Suprapubic skin (tissue), 4 donors: Measurements from ENCODE around the gene TMEM200B. TPM values are rescaled to one million over a fixed set of nuclear protein-coding genes. Genes with fewer than 3 reads are reported as not detected.
"Not testable (repeated sequence)": the region's sequence is repeated elsewhere in the genome, so short reads cannot be mapped to it uniquely, and the experiment has no call there.

ENCODE experiments used
- DNase-seq, 2 donors: peaks; one replicate each; pipeline ENCODE4 v3.0.0-alpha.2; 2019; ENCODE audit warnings: low spot score in 2 of 2
- H3K27ac ChIP-seq: fragments of 200-600 bp; sonication (generic); one replicate; pipeline ENCODE4 v1.5.1; 2019
- H3K27me3 ChIP-seq: fragments of 200-600 bp; sonication (generic); one replicate; pipeline ENCODE4 v1.5.1; 2019
- H3K36me3 ChIP-seq: fragments of 200-600 bp; sonication (generic); one replicate; pipeline ENCODE4 v1.5.1; 2019
- H3K4me1 ChIP-seq: fragments of 200-600 bp; sonication (generic); one replicate; pipeline ENCODE4 v1.5.1; 2019
- H3K4me3 ChIP-seq: fragments of 200-600 bp; sonication (generic); one replicate; pipeline ENCODE4 v1.5.1; 2019; ENCODE audit warnings: mild to moderate bottlenecking
- H3K9me3 ChIP-seq: fragments of 200-600 bp; sonication (generic); one replicate; pipeline ENCODE4 v1.5.1; 2019
- CTCF ChIP-seq, 2 donors: fragments of 200-600 bp in 1 of 2; fragments of 450-650 bp in 1 of 2; sonication (generic) in 1 of 2; IDR thresholded peaks; one replicate each; pipeline ENCODE4 v1.5.1; 2016 to 2019; ENCODE audit warnings: antibody characterized with exemption in 2 of 2, mild to moderate bottlenecking in 1 of 2, moderate library complexity in 1 of 2
- EP300 ChIP-seq: sonication (generic); formaldehyde crosslinking; IDR thresholded peaks from one replicate; pipeline ENCODE4 v1.6.1; 2017; ENCODE audit warnings: antibody characterized with exemption
- POLR2A ChIP-seq, 2 donors: fragments of 450-650 bp; IDR thresholded peaks; one replicate each; pipeline ENCODE4 v1.6.1; 2017; ENCODE audit warnings: antibody characterized with exemption in 2 of 2, mild to moderate bottlenecking in 2 of 2, moderate library complexity in 2 of 2
- POLR2AphosphoS5 ChIP-seq, 3 donors: sonication (generic); formaldehyde crosslinking; IDR thresholded peaks; one replicate each; pipeline ENCODE4 v1.6.1; 2017; ENCODE audit warnings: antibody characterized with exemption in 3 of 3
- WGBS: methylation state at CpG from one replicate; pipeline ENCODE4 v1.1.5; 2018; 5-methylcytosine and 5-hydroxymethylcytosine counted together
- total RNA-seq, 4 donors: library from RNA; depleted of rRNA; stranded (reverse); fragments of >200 nt; gene quantifications; one replicate each; pipeline ENCODE4 v1.1.0, GENCODE V29; 2016

Gene TMEM200B
- total RNA-seq, 4 donors from 2014 or later = 2.5 to 5.7 (median 3.8) TPM

- Histone ChIP-seq H3K27me3 (no peaks in the 10 kb centered on the region), H3K27ac (no peak overlapping the region), H3K4me3 (no peak overlapping the region), H3K4me1 (no peaks in the 10 kb centered on the region), H3K9me3 (no peaks in the 10 kb centered on the region), H3K36me3 (peaks cover 20% of the 10 kb centered on the region)
- no peak for TF ChIP-seq EP300
- TF ChIP-seq POLR2AphosphoS5 (IDR thresholded peaks at IDR 0.05) = no peak
- TF ChIP-seq POLR2A (IDR thresholded peaks at IDR 0.05) = no peak
- TF ChIP-seq CTCF (IDR thresholded peaks at IDR 0.05) = no peak
- 87% methylated on average over 1 of the region's 1 CpG for WGBS
- DNase-seq = no peak
Measured at GRCh38 chr1:29114654-29115053, 9.0 kb downstream of the TMEM200B start.

DNA sequence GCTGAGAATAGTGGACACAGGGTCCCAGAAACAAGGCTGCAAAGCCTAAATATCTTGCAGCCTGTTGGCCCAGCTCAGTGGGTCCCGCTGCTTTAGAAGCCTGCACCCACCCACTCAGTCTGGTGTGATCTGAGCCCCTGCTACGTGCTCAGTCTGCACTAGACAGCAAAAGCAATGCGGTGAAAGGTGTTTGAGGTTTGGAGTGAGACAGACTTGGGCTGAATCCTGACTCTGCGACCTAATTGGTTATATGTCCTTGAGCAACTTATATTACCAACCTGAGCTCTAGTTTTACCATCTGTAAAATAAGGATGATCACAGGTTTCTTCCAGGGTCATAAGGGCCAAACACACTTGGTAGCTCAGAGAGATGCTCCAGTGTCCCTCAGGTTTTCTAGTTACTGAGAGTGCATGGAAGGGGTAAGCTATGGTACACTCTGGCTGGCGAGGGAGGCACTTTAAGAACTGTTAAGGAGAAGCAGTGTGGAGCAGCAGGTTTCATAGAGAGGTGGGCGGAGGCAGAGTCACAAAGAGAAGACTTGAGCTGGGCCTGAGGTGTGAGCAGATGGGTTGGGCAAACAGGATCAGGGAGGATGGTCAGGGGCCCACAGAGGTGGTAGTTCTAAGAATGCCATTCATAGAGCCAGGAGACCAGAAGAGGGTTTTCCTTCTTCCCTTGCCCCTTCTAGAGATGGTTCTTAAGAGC, 10.1 kb downstream of the TMEM200B start:
- Histone ChIP-seq H3K4me3 (no peak overlapping the region), H3K27ac (no peak overlapping the region), H3K9me3 (no peaks in the 10 kb centered on the region), H3K4me1 (no peaks in the 10 kb centered on the region), H3K36me3 (peaks cover 27% of the 10 kb centered on the region), H3K27me3 (no peaks in the 10 kb centered on the region)
- DNase-seq = no peak
- WGBS = 79% methylated on average over 6 of the region's 6 CpGs
- no peak for TF ChIP-seq EP300
- no peak for TF ChIP-seq POLR2AphosphoS5 (IDR thresholded peaks at IDR 0.05)

- no peaks in the 10 kb centered on the region for H3K4me1 ChIP-seq
- whole genome bisulfite sequencing = 87% methylated on average over 7 of the region's 7 CpGs
- no peaks in the 10 kb centered on the region for H3K27me3 ChIP-seq
- TF ChIP-seq POLR2AphosphoS5 (IDR thresholded peaks at IDR 0.05) = no peak
- TF ChIP-seq CTCF (IDR thresholded peaks at IDR 0.05) = no peak
- TF ChIP-seq POLR2A (IDR thresholded peaks at IDR 0.05) = no peak
- no peak for TF ChIP-seq EP300
- no peak overlapping the region for H3K4me3 ChIP-seq
- H3K27ac ChIP-seq = no peak overlapping the region
- peaks cover 27% of the 10 kb centered on the region for H3K36me3 ChIP-seq
- H3K9me3 ChIP-seq = no peaks in the 10 kb centered on the region
- DNase-seq = no peak
Measured at GRCh38 chr1:29112705-29113412, 10.8 kb downstream of the TMEM200B start.

DNA sequence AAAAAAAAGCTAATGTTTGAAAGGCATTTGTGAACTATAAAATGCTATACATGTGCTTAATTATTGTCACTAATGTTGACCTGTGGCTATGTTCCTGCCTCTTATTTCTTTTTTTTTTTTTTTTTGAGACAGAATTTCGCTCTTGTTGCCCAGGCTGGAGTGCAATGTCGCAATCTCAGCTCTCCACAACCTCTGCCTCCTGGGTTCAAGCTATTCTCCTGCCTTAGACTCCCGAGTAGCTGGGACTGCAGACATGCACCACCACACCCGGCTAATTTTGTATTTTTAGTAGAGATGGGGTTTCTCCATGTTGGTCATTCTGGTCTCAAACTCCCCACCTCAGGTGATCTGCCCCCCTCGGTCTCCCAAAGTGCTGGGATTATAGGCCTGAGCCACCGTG, 15.7 kb downstream of the TMEM200B start:
- not testable (repeated sequence) for H3K4me1 ChIP-seq, H3K27me3 ChIP-seq, H3K27ac ChIP-seq, H3K4me3 ChIP-seq, H3K9me3 ChIP-seq, DNase-seq
- WGBS = 93% methylated on average over 6 of the region's 6 CpGs
- H3K36me3 ChIP-seq = peaks cover 14% of the 10 kb centered on the region

DNA sequence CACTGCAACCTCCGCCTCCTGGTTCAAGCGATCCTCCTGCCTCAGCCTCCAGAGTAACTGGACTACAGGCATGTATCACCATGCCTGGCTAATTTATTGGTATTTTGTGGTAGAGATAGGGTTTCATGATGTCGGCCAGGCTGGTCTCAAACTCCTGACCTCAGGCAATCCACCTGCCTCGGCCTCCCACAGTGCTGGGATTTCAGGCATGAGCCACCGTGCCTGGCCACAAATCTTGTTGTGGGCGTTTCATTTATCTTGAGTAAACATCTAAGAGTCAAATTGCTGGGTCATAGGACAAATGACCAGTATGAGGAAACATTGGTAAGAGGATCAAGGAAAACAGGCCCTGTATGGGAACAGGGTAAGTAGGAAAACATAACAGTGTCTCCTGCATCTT, 17.9 kb downstream of the TMEM200B start:
- no peaks in the 10 kb centered on the region for H3K27me3 ChIP-seq
- no peak for DNase-seq
- TF ChIP-seq EP300 (no peak), POLR2A (IDR thresholded peaks at IDR 0.05) (no peak), POLR2AphosphoS5 (IDR thresholded peaks at IDR 0.05) (no peak), CTCF (IDR thresholded peaks at IDR 0.05) (no peak)
- 82% methylated on average over 6 of the region's 6 CpGs for WGBS
- no peaks in the 10 kb centered on the region for H3K9me3 ChIP-seq
- H3K4me1 ChIP-seq = no peaks in the 10 kb centered on the region
- peaks cover 14% of the 10 kb centered on the region for H3K36me3 ChIP-seq
- H3K4me3 ChIP-seq = no peak overlapping the region
- H3K27ac ChIP-seq = no peak overlapping the region

- no peaks in the 10 kb centered on the region for H3K4me1 ChIP-seq
- TF ChIP-seq CTCF (IDR thresholded peaks at IDR 0.05) (no peak), EP300 (no peak), POLR2AphosphoS5 (IDR thresholded peaks at IDR 0.05) (no peak)
- H3K4me3 ChIP-seq = no peak overlapping the region
- H3K27ac ChIP-seq = no peak overlapping the region
- no peaks in the 10 kb centered on the region for H3K9me3 ChIP-seq
- 91% methylated on average over 1 of the region's 1 CpG for WGBS
- DNase-seq = no peak
- peaks cover 3% of the 10 kb centered on the region for H3K36me3 ChIP-seq
- no peaks in the 10 kb centered on the region for H3K27me3 ChIP-seq
Measured at GRCh38 chr1:29100487-29100886, 23.2 kb downstream of the TMEM200B start.
